PC-3 (cell line): ENCODE measurements around the gene HERC3. TPM values are rescaled to one million over a fixed set of nuclear protein-coding genes. Genes with fewer than 3 reads are reported as not detected.

ENCODE experiments used
- ATAC-seq: fragments of 200-7000 bp; cut with Tn5 transposase; 2 replicates; pipeline ENCODE4 v1.9.1; 2020; ENCODE audit warnings: mild to moderate bottlenecking, moderate library complexity
- BruUV-seq: library from RNA; stranded (reverse); fragments of 400-500 nt; replicated peaks from 2 replicates; lab custom pipeline; 2021; lab: Mats Ljungman, UMichigan
- CTCF ChIA-PET: fragments of 300-600 bp; sonication (Branson Sonifier 250); formaldehyde crosslinking; loops from one replicate; lab custom pipeline; 2022; ENCODE audit warnings: antibody characterized with exemption; lab: Charles Lee
- POLR2A ChIA-PET: fragments of 300-600 bp; sonication (Branson Sonifier 250); formaldehyde crosslinking; loops from one replicate; lab custom pipeline; 2022; ENCODE audit warnings: antibody characterized with exemption; ENCODE audit not compliant: unreplicated experiment; lab: Charles Lee
- DNase-seq: peaks from one replicate; pipeline ENCODE4 v3.0.0-alpha.2; 2015
- H2AFZ ChIP-seq: fragments of 300-600 bp; sonication (generic); 2 replicates; pipeline ENCODE4 v1.6.0; 2016; ENCODE audit warnings: antibody characterized with exemption, low read length
- H3F3A ChIP-seq: fragments of 300-600 bp; sonication (generic); one replicate; pipeline ENCODE4 v1.6.0; 2017; ENCODE audit warnings: antibody characterized with exemption, low read length, control low read depth, mild to moderate bottlenecking; ENCODE audit not compliant: unreplicated experiment
- H3K27ac ChIP-seq: fragments of 300-600 bp; sonication (generic); 2 replicates; pipeline ENCODE4 v1.5.1; 2016; ENCODE audit warnings: mild to moderate bottlenecking, low read length
- H3K27me3 ChIP-seq: fragments of 300-600 bp; sonication (generic); 2 replicates; pipeline ENCODE4 v1.6.1; 2016; ENCODE audit warnings: low read length, mixed read lengths
- H3K36me3 ChIP-seq: fragments of 300-600 bp; sonication (generic); 2 replicates; pipeline ENCODE4 v1.6.1; 2016; ENCODE audit warnings: low read depth, mixed run types, low read length, mixed read lengths
- H3K4me1 ChIP-seq: fragments of 300-600 bp; sonication (generic); 2 replicates; pipeline ENCODE4 v1.5.1; 2016; ENCODE audit warnings: low read length; ENCODE audit not compliant: insufficient read depth
- H3K4me2 ChIP-seq: fragments of 300-600 bp; sonication (generic); 2 replicates; pipeline ENCODE4 v1.6.0; 2016; ENCODE audit warnings: low read length
- H3K4me3 ChIP-seq: fragments of 300-600 bp; sonication (generic); 2 replicates; pipeline ENCODE4 v1.5.1; 2016; ENCODE audit warnings: mild to moderate bottlenecking, low read length, mixed read lengths
- H3K79me2 ChIP-seq: fragments of 300-600 bp; sonication (generic); 2 replicates; pipeline ENCODE4 v1.6.1; 2017; ENCODE audit warnings: low read length, mixed read lengths
- H3K9ac ChIP-seq: fragments of 300-600 bp; sonication (generic); 2 replicates; pipeline ENCODE4 v1.6.0; 2016; ENCODE audit warnings: mild to moderate bottlenecking, low read length
- H3K9me2 ChIP-seq: fragments of 300-600 bp; sonication (generic); replicated peaks from 2 replicates; pipeline ENCODE4 v1.6.1; 2016; ENCODE audit warnings: mixed run types, low read length, mixed read lengths
- H3K9me3 ChIP-seq: fragments of 300-600 bp; sonication (generic); 2 replicates; pipeline ENCODE4 v1.6.1; 2016; ENCODE audit warnings: low read length, mixed read lengths
- H4K20me1 ChIP-seq: fragments of 300-600 bp; sonication (generic); 2 replicates; pipeline ENCODE4 v1.6.1; 2016; ENCODE audit warnings: low read length, mixed read lengths
- CTCF ChIP-seq: fragments of 300-600 bp; sonication (generic); conservative IDR thresholded peaks from 2 replicates; pipeline ENCODE4 v1.5.1; 2017; ENCODE audit warnings: antibody characterized with exemption, low read depth, mild to moderate bottlenecking, low read length
- EZH2 ChIP-seq: fragments of 300-600 bp; sonication (generic); IDR thresholded peaks from one replicate; pipeline ENCODE4 v1.6.1; 2017; ENCODE audit warnings: antibody characterized with exemption, mild to moderate bottlenecking, low read length; ENCODE audit not compliant: unreplicated experiment
- EZH2phosphoT487 ChIP-seq: fragments of 300-600 bp; sonication (generic); IDR thresholded peaks from 2 replicates; pipeline ENCODE4 v1.6.1; 2018; ENCODE audit warnings: mild to moderate bottlenecking, antibody characterized with exemption, low read length, borderline replicate concordance
- intact Hi-C: fragments of 100-400 bp; cut with micrococcal nuclease; formaldehyde crosslinking; loops from 2 replicates; pipeline ENCODE4 v1.9.0; 2023
- total RNA-seq: library from RNA; depleted of rRNA; stranded (reverse); fragments of >200 nt; gene quantifications from 2 replicates; pipeline ENCODE4 v1.2.3, GENCODE V29; 2014

HERC3 gene
- total RNA-seq, 1 experiment from 2014 or later: 5.2 TPM

GRCh38 chr4:88600176-88600838, 8.0 kb downstream of the HERC3 start:
- H3F3A ChIP-seq: peaks cover 5% of the 10 kb centered on the region
- DNase-seq (peak; percentile 89), ATAC-seq (peak; percentile 92)
- H3K27me3 ChIP-seq: no peaks in the 10 kb centered on the region
- peak overlapping the region; percentile 73; the same call in 1 of the 2 replicates for H3K9ac ChIP-seq
- ChIA-PET CTCF (interaction anchor here (1.0 kb wide), 1 partner anchor 59 kb away, joined by 3 read pairs; no protein-coding TSS in a partner anchor), POLR2A (no interaction called here)
- peaks cover 33% of the 10 kb centered on the region for H3K4me1 ChIP-seq
- peak overlapping the region; percentile 63; the same call in 1 of the 2 replicates for H3K4me3 ChIP-seq
- H3K36me3 ChIP-seq: no peaks in the 10 kb centered on the region
- H2AFZ ChIP-seq: no peak overlapping the region
- H4K20me1 ChIP-seq: no peaks in the 10 kb centered on the region
- no peaks in the 10 kb centered on the region for H3K79me2 ChIP-seq
- no peaks in the 10 kb centered on the region for H3K9me2 ChIP-seq
- no TSS peak for BruUV-seq
- H3K9me3 ChIP-seq: no peaks in the 10 kb centered on the region
- peak overlapping the region; percentile 85 for H3K4me2 ChIP-seq
- TF ChIP-seq EZH2phosphoT487 (no peak), EZH2 (no peak), CTCF (no peak)
- peak overlapping the region; percentile 94 for H3K27ac ChIP-seq
- intact Hi-C loops: loop anchor here (1.0 kb wide), 1 partner anchor 12 kb away; no protein-coding TSS in a partner anchor

- ChIA-PET CTCF (no interaction called here), POLR2A (no interaction called here)
- Histone ChIP-seq H3K9ac (no peak overlapping the region), H3K27me3 (no peaks in the 10 kb centered on the region), H3K27ac (no peak overlapping the region), H3K9me3 (no peaks in the 10 kb centered on the region), H3K4me1 (peaks cover 24% of the 10 kb centered on the region), H3F3A (no peaks in the 10 kb centered on the region), H3K36me3 (peaks cover 9% of the 10 kb centered on the region; the same call in 1 of the 2 replicates), H4K20me1 (no peaks in the 10 kb centered on the region), H2AFZ (no peak overlapping the region), H3K79me2 (no peaks in the 10 kb centered on the region), H3K4me2 (no peak overlapping the region), H3K4me3 (no peak overlapping the region), H3K9me2 (no peaks in the 10 kb centered on the region)
- no TSS peak for BruUV-seq
- no peak for TF ChIP-seq EZH2
- no peak for TF ChIP-seq CTCF
- TF ChIP-seq EZH2phosphoT487: no peak
- DNase-seq (no peak), ATAC-seq (no peak)
- intact Hi-C loops: no loop called here
Measured at GRCh38 chr4:88604978-88605678, 12.8 kb downstream of the HERC3 start.
